Stimulated activated effector memory CD8-positive, alpha-beta T cell treated with anti-CD3 and anti-CD28 coated beads, Interleukin-12 subunit alpha, Interleukin-12 subunit beta, amount 100 ng/mL, for 72 hours (primary cell): ENCODE results near the gene VCX2.
"Not testable (repeated sequence)": the region's sequence is repeated elsewhere in the genome, so short reads cannot be mapped to it uniquely, and the experiment has no call there.

Experiments
- ATAC-seq: fragments of 150-1000 bp; cut with Tn5 transposase; 2 replicates; pipeline ENCODE4 v1.10.0; 2021
- DNase-seq, 2 donors: peaks; one replicate each; pipeline ENCODE4 v3.0.0; 2021 to 2022; ENCODE audit warnings: low spot score in 2 of 2
- H3K27ac Mint-ChIP-seq: one replicate; pipeline ENCODE4 v1.8.0; 2022; ENCODE audit warnings: mild to moderate bottlenecking, mixed read lengths
- H3K36me3 Mint-ChIP-seq: one replicate; pipeline ENCODE4 v1.8.0; 2022; ENCODE audit warnings: mild to moderate bottlenecking, mixed read lengths
- H3K4me1 Mint-ChIP-seq: one replicate; pipeline ENCODE4 v1.8.0; 2022; ENCODE audit warnings: mixed read lengths
- H3K4me3 Mint-ChIP-seq: one replicate; pipeline ENCODE4 v1.8.0; 2022; ENCODE audit warnings: mild to moderate bottlenecking, mixed read lengths
- H3K9me3 Mint-ChIP-seq: one replicate; pipeline ENCODE4 v1.8.0; 2022; ENCODE audit warnings: mixed read lengths

The VCX2 gene

GRCh38 chrX:8171169-8171568 is at the start of gene VCX2:
TSS of gene VCX2 (minus strand) at chrX:8171267. CDS start at chrX:8170643, 624 bp downstream.
- DNase-seq, H3K9me3 Mint-ChIP-seq, H3K27ac Mint-ChIP-seq, H3K36me3 Mint-ChIP-seq, H3K4me1 Mint-ChIP-seq, H3K4me3 Mint-ChIP-seq, ATAC-seq: not testable (repeated sequence)

GRCh38 chrX:8204943-8205342 is 33.9 kb upstream of the VCX2 start:
- no peak for DNase-seq
- Mint-ChIP-seq H3K27ac (no peak overlapping the region), H3K4me1 (no peaks in the 10 kb centered on the region), H3K36me3 (no peaks in the 10 kb centered on the region), H3K4me3 (no peak overlapping the region), H3K9me3 (no peaks in the 10 kb centered on the region)
- ATAC-seq, result no peak

- ATAC-seq, result no peak
- Mint-ChIP-seq H3K4me3 (no peak overlapping the region), H3K36me3 (no peaks in the 10 kb centered on the region), H3K9me3 (no peaks in the 10 kb centered on the region), H3K4me1 (no peaks in the 10 kb centered on the region), H3K27ac (no peak overlapping the region)
- DNase-seq, result no peak
These were observed 33.3 kb upstream of the VCX2 start for GRCh38 chrX:8204169-8204935.

- Mint-ChIP-seq H3K36me3 (no peaks in the 10 kb centered on the region), H3K9me3 (no peaks in the 10 kb centered on the region), H3K27ac (no peak overlapping the region), H3K4me1 (no peaks in the 10 kb centered on the region), H3K4me3 (no peak overlapping the region)
- no peak for ATAC-seq
- DNase-seq, result no peak
These were observed 30.8 kb upstream of the VCX2 start for GRCh38 chrX:8201896-8202331.

- Mint-ChIP-seq H3K4me3 (no peak overlapping the region), H3K9me3 (no peaks in the 10 kb centered on the region), H3K27ac (no peak overlapping the region), H3K4me1 (no peaks in the 10 kb centered on the region), H3K36me3 (no peaks in the 10 kb centered on the region)
- DNase-seq (no peak), ATAC-seq (no peak)
These were observed 25.7 kb upstream of the VCX2 start for GRCh38 chrX:8196776-8197175.

- ATAC-seq (no peak), DNase-seq (no peak)
- Mint-ChIP-seq H3K36me3 (no peaks in the 10 kb centered on the region), H3K27ac (no peak overlapping the region), H3K4me3 (no peak overlapping the region), H3K9me3 (peaks cover 4% of the 10 kb centered on the region), H3K4me1 (no peaks in the 10 kb centered on the region)
These were observed 23.1 kb upstream of the VCX2 start for GRCh38 chrX:8194216-8194615.

GRCh38 chrX:8192276-8192675 is 21.2 kb upstream of the VCX2 start:
- peaks cover 4% of the 10 kb centered on the region for H3K9me3 Mint-ChIP-seq
- H3K4me3 Mint-ChIP-seq, result no peak overlapping the region
- H3K36me3 Mint-ChIP-seq, result no peaks in the 10 kb centered on the region
- no peaks in the 10 kb centered on the region for H3K4me1 Mint-ChIP-seq
- DNase-seq (no peak), ATAC-seq (no peak)
- H3K27ac Mint-ChIP-seq, result no peak overlapping the region

GRCh38 chrX:8191022-8191421 is 20.0 kb upstream of the VCX2 start:
- no peak for ATAC-seq
- no peak for DNase-seq
- no peak overlapping the region for H3K27ac Mint-ChIP-seq
- H3K4me3 Mint-ChIP-seq, result no peak overlapping the region
- H3K36me3 Mint-ChIP-seq, result no peaks in the 10 kb centered on the region
- H3K9me3 Mint-ChIP-seq, result peaks cover 4% of the 10 kb centered on the region
- H3K4me1 Mint-ChIP-seq, result no peaks in the 10 kb centered on the region

- no peak for DNase-seq
These were observed 19.3 kb upstream of the VCX2 start for GRCh38 chrX:8190341-8190830.

GRCh38 chrX:8189096-8189830 is 18.2 kb upstream of the VCX2 start:
- ATAC-seq, result no peak
- peaks cover 4% of the 10 kb centered on the region for H3K9me3 Mint-ChIP-seq
- no peaks in the 10 kb centered on the region for H3K36me3 Mint-ChIP-seq
- no peak overlapping the region for H3K4me3 Mint-ChIP-seq
- no peaks in the 10 kb centered on the region for H3K4me1 Mint-ChIP-seq
- H3K27ac Mint-ChIP-seq, result no peak overlapping the region
- no peak for DNase-seq

More at GRCh38 chrX:8190341-8190830, 19.3 kb upstream of the VCX2 start:
- H3K4me1 Mint-ChIP-seq, result no peaks in the 10 kb centered on the region
- no peak overlapping the region for H3K4me3 Mint-ChIP-seq
- H3K36me3 Mint-ChIP-seq, result no peaks in the 10 kb centered on the region
- no peak overlapping the region for H3K27ac Mint-ChIP-seq
- H3K9me3 Mint-ChIP-seq, result peaks cover 4% of the 10 kb centered on the region
- no peak for ATAC-seq

GRCh38 chrX:8183346-8183745 is 12.3 kb upstream of the VCX2 start:
- H3K36me3 Mint-ChIP-seq, result no peaks in the 10 kb centered on the region
- DNase-seq, result no peak

GRCh38 chrX:8179656-8180055 is 8.6 kb upstream of the VCX2 start:
- ATAC-seq, result no peak
- Mint-ChIP-seq H3K36me3 (no peaks in the 10 kb centered on the region), H3K4me1 (no peaks in the 10 kb centered on the region), H3K9me3 (no peaks in the 10 kb centered on the region), H3K4me3 (no peak overlapping the region), H3K27ac (no peak overlapping the region)
- DNase-seq, result no peak

More at GRCh38 chrX:8183346-8183745, 12.3 kb upstream of the VCX2 start:
- Mint-ChIP-seq H3K4me1 (no peaks in the 10 kb centered on the region), H3K9me3 (no peaks in the 10 kb centered on the region), H3K4me3 (no peak overlapping the region), H3K27ac (no peak overlapping the region)
- ATAC-seq, result no peak

GRCh38 chrX:8154011-8154410 is 17.1 kb downstream of the VCX2 start:
- ATAC-seq, H3K4me1 Mint-ChIP-seq, DNase-seq, H3K27ac Mint-ChIP-seq, H3K36me3 Mint-ChIP-seq, H3K4me3 Mint-ChIP-seq: not testable (repeated sequence)
- peaks cover 11% of the 10 kb centered on the region for H3K9me3 Mint-ChIP-seq

GRCh38 chrX:8147226-8147625 is 23.8 kb downstream of the VCX2 start:
- H3K4me3 Mint-ChIP-seq, result no peak overlapping the region
- H3K9me3 Mint-ChIP-seq, result peaks cover 11% of the 10 kb centered on the region
- DNase-seq, result no peak
- no peak for ATAC-seq
- H3K4me1 Mint-ChIP-seq, result no peaks in the 10 kb centered on the region
- no peak overlapping the region for H3K27ac Mint-ChIP-seq
- no peaks in the 10 kb centered on the region for H3K36me3 Mint-ChIP-seq

- Mint-ChIP-seq H3K4me3 (no peak overlapping the region), H3K9me3 (peaks cover 3% of the 10 kb centered on the region), H3K36me3 (no peaks in the 10 kb centered on the region), H3K27ac (no peak overlapping the region), H3K4me1 (no peaks in the 10 kb centered on the region)
- no peak for DNase-seq
- ATAC-seq, result no peak
These were observed 26.1 kb downstream of the VCX2 start for GRCh38 chrX:8144925-8145324.

- Mint-ChIP-seq H3K4me3 (no peak overlapping the region), H3K9me3 (no peaks in the 10 kb centered on the region), H3K4me1 (no peaks in the 10 kb centered on the region), H3K36me3 (no peaks in the 10 kb centered on the region), H3K27ac (no peak overlapping the region)
- ATAC-seq (no peak), DNase-seq (no peak)
These were observed 29.2 kb downstream of the VCX2 start for GRCh38 chrX:8141896-8142295.
